Epithelial cell of esophagus (primary cell): ENCODE results near the gene ADCK2.
"Not testable (repeated sequence)": the region's sequence is repeated elsewhere in the genome, so short reads cannot be mapped to it uniquely, and the experiment has no call there.

Source experiments
- DNase-seq: peaks from one replicate; pipeline ENCODE4 v3.0.0; 2010; ENCODE audit warnings: low read depth
- H3K4me3 ChIP-seq: 2 replicates; pipeline ENCODE4 v1.5.1; 2011; ENCODE audit warnings: mild to moderate bottlenecking, low read length, control low read depth
- CTCF ChIP-seq: IDR thresholded peaks from 2 replicates; pipeline ENCODE4 v1.5.1; 2011; ENCODE audit warnings: low read depth, mild to moderate bottlenecking, low read length, control low read depth, inconsistent platforms; ENCODE audit not compliant: insufficient read depth; ENCODE audit errors: missing control alignments

The ADCK2 gene

GRCh38 chr7:140655511-140656408, 17.0 kb upstream of the ADCK2 start:
- H3K4me3 ChIP-seq, result no peak overlapping the region
- DNase-seq, result no peak

GRCh38 chr7:140656548-140657515, 15.9 kb upstream of the ADCK2 start:
- no peak for TF ChIP-seq CTCF
- DNase-seq, result peak; percentile 94
- peak overlapping the region; percentile 26 for H3K4me3 ChIP-seq

More at GRCh38 chr7:140655511-140656408, 17.0 kb upstream of the ADCK2 start:
- no peak for TF ChIP-seq CTCF

- no peak overlapping the region for H3K4me3 ChIP-seq
- no peak for DNase-seq
- no peak for TF ChIP-seq CTCF
These were observed 14.9 kb upstream of the ADCK2 start for GRCh38 chr7:140657891-140658290.

GRCh38 chr7:140659856-140660255, 12.9 kb upstream of the ADCK2 start:
- DNase-seq, result peak; percentile 46
- no peak overlapping the region for H3K4me3 ChIP-seq
- no peak for TF ChIP-seq CTCF

- H3K4me3 ChIP-seq, result no peak overlapping the region
- TF ChIP-seq CTCF, result peak; percentile 36
- no peak for DNase-seq
These were observed 11.6 kb upstream of the ADCK2 start for GRCh38 chr7:140661124-140661523.

- DNase-seq, H3K4me3 ChIP-seq: not testable (repeated sequence)
These were observed 9.8 kb upstream of the ADCK2 start for GRCh38 chr7:140662938-140663337.

- peak; percentile 25 for DNase-seq
- no peak for TF ChIP-seq CTCF
- no peak overlapping the region for H3K4me3 ChIP-seq
These were observed 5.3 kb upstream of the ADCK2 start for GRCh38 chr7:140667476-140667875.
